ENCODE measurements around the gene LEPR.

- no peak for TF ChIP-seq EZH2 (IDR thresholded peaks at IDR 0.05; ENCODE audit: low read length, missing control alignments)
- no peak for TF ChIP-seq CTCF (conservative IDR thresholded peaks at IDR 0.05 in 1 of 2, IDR thresholded peaks at IDR 0.05 in 1 of 2; ENCODE audit: low read depth in 1 of 2, low read length in 2 of 2)
Measured at GRCh38 chr1:65440915-65441314, 20.4 kb downstream of the LEPR start.
